HEK293T (cell line): ENCODE measurements around the gene GIPC3.

ENCODE experiments used
- CTBP1 ChIP-seq: fragments of 450-650 bp; IDR thresholded peaks from 2 replicates; pipeline ENCODE4 v1.6.1; 2016; ENCODE audit warnings: borderline replicate concordance
- FOXM1 ChIP-seq: fragments of 450-650 bp; IDR thresholded peaks from 2 replicates; pipeline ENCODE4 v1.6.1; 2017; ENCODE audit warnings: mild to moderate bottlenecking, borderline replicate concordance
- L3MBTL2 ChIP-seq: fragments of 450-650 bp; conservative IDR thresholded peaks from 2 replicates; pipeline ENCODE4 v1.6.1; 2016; ENCODE audit warnings: mild to moderate bottlenecking
- SP1 ChIP-seq: fragments of 450-650 bp; IDR thresholded peaks from 2 replicates; pipeline ENCODE4 v1.6.1; 2017
- SUZ12 ChIP-seq: fragments of 450-650 bp; IDR thresholded peaks from 2 replicates; pipeline ENCODE4 v1.6.1; 2016; ENCODE audit warnings: mild to moderate bottlenecking

- TF ChIP-seq L3MBTL2 = no peak
- no peak for TF ChIP-seq SP1
- no peak for TF ChIP-seq SUZ12
- no peak for TF ChIP-seq CTBP1
- TF ChIP-seq FOXM1 = no peak
Measured at GRCh38 chr19:3642296-3642695, 57.0 kb downstream of the GIPC3 start.
